Ammon's horn (tissue), 1 donor: ENCODE results near the gene FABP1.

Experiments
- DNase-seq: peaks from one replicate; pipeline ENCODE4 v3.0.0-alpha.2; 2016; ENCODE audit warnings: low spot score

The FABP1 gene

GRCh38 chr2:88114889-88115288 is 13.0 kb downstream of the FABP1 start:
- DNase-seq, result no peak

- DNase-seq, result no peak
These were observed 14.8 kb downstream of the FABP1 start for GRCh38 chr2:88113069-88113468.

GRCh38 chr2:88110830-88111229 is 17.0 kb downstream of the FABP1 start:
- no peak for DNase-seq

- no peak for DNase-seq
These were observed 19.1 kb downstream of the FABP1 start for GRCh38 chr2:88108796-88109195.

- DNase-seq, result peak; percentile 30
These were observed 27.4 kb downstream of the FABP1 start for GRCh38 chr2:88100489-88100858.

GRCh38 chr2:88099798-88100488 is 27.9 kb downstream of the FABP1 start:
- DNase-seq, result no peak

GRCh38 chr2:88098558-88098900 is 29.3 kb downstream of the FABP1 start:
- no peak for DNase-seq

- DNase-seq, result no peak
These were observed 29.8 kb downstream of the FABP1 start for GRCh38 chr2:88097891-88098557.

- no peak for DNase-seq
These were observed 30.7 kb downstream of the FABP1 start for GRCh38 chr2:88097192-88097591.

GRCh38 chr2:88096708-88097107 is 31.2 kb downstream of the FABP1 start:
- DNase-seq, result no peak

- no peak for DNase-seq
These were observed 32.8 kb downstream of the FABP1 start for GRCh38 chr2:88095022-88095421.

GRCh38 chr2:88092773-88093172 is 35.1 kb downstream of the FABP1 start:
- no peak for DNase-seq

- DNase-seq, result no peak
These were observed 35.9 kb downstream of the FABP1 start for GRCh38 chr2:88091943-88092342.

- DNase-seq, result peak; percentile 39
These were observed 37.2 kb downstream of the FABP1 start for GRCh38 chr2:88090446-88091283.

GRCh38 chr2:88088999-88089398 is 38.9 kb downstream of the FABP1 start:
- no peak for DNase-seq

- DNase-seq, result no peak
These were observed 40.1 kb downstream of the FABP1 start for GRCh38 chr2:88087763-88088162.

GRCh38 chr2:88087073-88087472 is 40.8 kb downstream of the FABP1 start:
- DNase-seq, result no peak

GRCh38 chr2:88086401-88086800 is 41.5 kb downstream of the FABP1 start:
- no peak for DNase-seq

GRCh38 chr2:88085602-88086001 is 42.3 kb downstream of the FABP1 start:
- no peak for DNase-seq

GRCh38 chr2:88085099-88085498 is 42.8 kb downstream of the FABP1 start:
- no peak for DNase-seq

GRCh38 chr2:88082781-88083180 is 45.1 kb downstream of the FABP1 start:
- DNase-seq, result peak; percentile 89

GRCh38 chr2:88081924-88082608 is 45.8 kb downstream of the FABP1 start:
- no peak for DNase-seq

- DNase-seq, result no peak
These were observed 47.3 kb downstream of the FABP1 start for GRCh38 chr2:88080545-88080944.
